ENCODE results near the gene PPP1R37. TPM values are rescaled to one million over a fixed set of nuclear protein-coding genes. Genes with fewer than 3 reads are reported as not detected.

Gene PPP1R37
- total RNA-seq, 1 experiment from 2014 or later = 20.4 TPM

GRCh38 chr19:45070861-45071544 lies 22.0 kb upstream of the PPP1R37 start:
- Histone ChIP-seq H3K36me3 (ENCODE audit: control insufficient read depth, insufficient read depth, low read length) (no peaks in the 10 kb centered on the region; the same call in 1 of the 2 replicates), H3K4me1 (ENCODE audit: control insufficient read depth, insufficient read depth, low read length) (peaks cover 6% of the 10 kb centered on the region), H3K27me3 (ENCODE audit: control insufficient read depth, insufficient read depth, low read length) (no peaks in the 10 kb centered on the region), H3K9me3 (ENCODE audit: control insufficient read depth, insufficient read depth, low read depth, low read length) (no peaks in the 10 kb centered on the region), H3K4me3 (ENCODE audit: low read depth in 2 of 2, low read length in 2 of 2) (no peak overlapping the region), H3K27ac (ENCODE audit: low read length) (no peak overlapping the region)
- no peak for TF ChIP-seq CTCF (IDR thresholded peaks at IDR 0.05)
- TF ChIP-seq, protein P1, sequence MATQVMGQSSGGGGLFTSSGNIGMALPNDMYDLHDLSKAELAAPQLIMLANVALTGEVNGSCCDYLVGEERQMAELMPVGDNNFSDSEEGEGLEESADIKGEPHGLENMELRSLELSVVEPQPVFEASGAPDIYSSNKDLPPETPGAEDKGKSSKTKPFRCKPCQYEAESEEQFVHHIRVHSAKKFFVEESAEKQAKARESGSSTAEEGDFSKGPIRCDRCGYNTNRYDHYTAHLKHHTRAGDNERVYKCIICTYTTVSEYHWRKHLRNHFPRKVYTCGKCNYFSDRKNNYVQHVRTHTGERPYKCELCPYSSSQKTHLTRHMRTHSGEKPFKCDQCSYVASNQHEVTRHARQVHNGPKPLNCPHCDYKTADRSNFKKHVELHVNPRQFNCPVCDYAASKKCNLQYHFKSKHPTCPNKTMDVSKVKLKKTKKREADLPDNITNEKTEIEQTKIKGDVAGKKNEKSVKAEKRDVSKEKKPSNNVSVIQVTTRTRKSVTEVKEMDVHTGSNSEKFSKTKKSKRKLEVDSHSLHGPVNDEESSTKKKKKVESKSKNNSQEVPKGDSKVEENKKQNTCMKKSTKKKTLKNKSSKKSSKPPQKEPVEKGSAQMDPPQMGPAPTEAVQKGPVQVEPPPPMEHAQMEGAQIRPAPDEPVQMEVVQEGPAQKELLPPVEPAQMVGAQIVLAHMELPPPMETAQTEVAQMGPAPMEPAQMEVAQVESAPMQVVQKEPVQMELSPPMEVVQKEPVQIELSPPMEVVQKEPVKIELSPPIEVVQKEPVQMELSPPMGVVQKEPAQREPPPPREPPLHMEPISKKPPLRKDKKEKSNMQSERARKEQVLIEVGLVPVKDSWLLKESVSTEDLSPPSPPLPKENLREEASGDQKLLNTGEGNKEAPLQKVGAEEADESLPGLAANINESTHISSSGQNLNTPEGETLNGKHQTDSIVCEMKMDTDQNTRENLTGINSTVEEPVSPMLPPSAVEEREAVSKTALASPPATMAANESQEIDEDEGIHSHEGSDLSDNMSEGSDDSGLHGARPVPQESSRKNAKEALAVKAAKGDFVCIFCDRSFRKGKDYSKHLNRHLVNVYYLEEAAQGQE (IDR thresholded peaks at IDR 0.05; ENCODE audit: insufficient read depth in 1 of 2, low read depth in 2 of 2, low read length in 1 of 2) = no peak
- no peak for TF ChIP-seq TCF7L2 (IDR thresholded peaks at IDR 0.05; ENCODE audit: low read depth, low read length)
- no peak for TF ChIP-seq POLR2AphosphoS5 (IDR thresholded peaks at IDR 0.05; ENCODE audit: low read depth, low read length)
- TF ChIP-seq SIN3A (IDR thresholded peaks at IDR 0.05; ENCODE audit: borderline replicate concordance, insufficient read depth, low read depth, low read length) = no peak
- DNase-seq (ENCODE audit: low read depth, low spot score) = no peak
- intact Hi-C loops (cut with micrococcal nuclease; ENCODE audit: unreplicated experiment) (no loop called here), in situ Hi-C loops (cut with HindIII; ENCODE audit: low pct_unique_long_range_greater_than_20kb, low sequenced_read_pairs) (no loop called here)
- ATAC-seq = no peak
- ChIA-PET CTCF (no interaction called here), POLR2A (interaction anchor here (0.7 kb wide), 1 partner anchor 22 kb away, joined by 5 read pairs; the partner anchor contains the start of gene PPP1R37)
- BruUV-seq (replicated peaks) = no TSS peak

DNA sequence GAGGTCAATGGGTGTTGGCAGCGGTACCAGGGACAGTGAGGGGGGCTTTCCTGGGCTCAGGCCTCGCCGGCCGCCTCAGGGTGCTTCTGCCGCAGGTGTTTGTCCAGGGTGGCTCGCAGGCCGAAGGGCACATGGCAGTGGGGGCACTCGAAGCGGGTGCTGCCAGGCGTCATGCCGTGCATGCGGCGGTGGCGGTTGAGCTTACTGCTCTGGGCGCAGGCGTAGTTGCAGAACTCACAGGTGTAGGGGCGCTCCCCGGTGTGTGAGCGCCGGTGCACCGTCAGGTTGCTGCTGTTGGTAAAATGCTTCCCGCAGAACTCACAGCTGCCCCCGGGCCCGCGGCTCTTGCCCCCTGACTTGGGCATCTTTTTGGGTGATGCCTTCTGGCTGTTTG lies 21.4 kb upstream of the PPP1R37 start:
- no TSS peak for BruUV-seq (replicated peaks)
- intact Hi-C loops (cut with micrococcal nuclease; ENCODE audit: unreplicated experiment) (no loop called here), in situ Hi-C loops (cut with HindIII; ENCODE audit: low pct_unique_long_range_greater_than_20kb, low sequenced_read_pairs) (no loop called here)
- Histone ChIP-seq H3K27ac (ENCODE audit: low read length) (no peak overlapping the region), H3K27me3 (ENCODE audit: control insufficient read depth, insufficient read depth, low read length) (no peaks in the 10 kb centered on the region), H3K4me1 (ENCODE audit: control insufficient read depth, insufficient read depth, low read length) (peaks cover 7% of the 10 kb centered on the region), H3K9me3 (ENCODE audit: control insufficient read depth, insufficient read depth, low read depth, low read length) (no peaks in the 10 kb centered on the region), H3K4me3 (ENCODE audit: low read depth in 2 of 2, low read length in 2 of 2) (no peak overlapping the region), H3K36me3 (ENCODE audit: control insufficient read depth, insufficient read depth, low read length) (no peaks in the 10 kb centered on the region; the same call in 1 of the 2 replicates)
- no peak for DNase-seq (ENCODE audit: low read depth, low spot score)
- no peak for ATAC-seq
- POLR2A ChIA-PET = no interaction called here
- CTCF ChIA-PET = no interaction called here
- TF ChIP-seq TCF7L2 (IDR thresholded peaks at IDR 0.05; ENCODE audit: low read depth, low read length) (no peak), CTCF (IDR thresholded peaks at IDR 0.05) (no peak), POLR2AphosphoS5 (IDR thresholded peaks at IDR 0.05; ENCODE audit: low read depth, low read length) (no peak), SIN3A (IDR thresholded peaks at IDR 0.05; ENCODE audit: borderline replicate concordance, insufficient read depth, low read depth, low read length) (no peak)
- TF ChIP-seq, protein P1 (IDR thresholded peaks at IDR 0.05; ENCODE audit: insufficient read depth in 1 of 2, low read depth in 2 of 2, low read length in 1 of 2) = no peak
